Glutamatergic neuron (in vitro differentiated cells): ENCODE results near the gene PSME3IP1. TPM values are rescaled to one million over a fixed set of nuclear protein-coding genes. Genes with fewer than 3 reads are reported as not detected.

Experiments used
- DNase-seq: peaks from one replicate; pipeline ENCODE4 v3.0.0; 2022
- H3K27ac Mint-ChIP-seq: one replicate; pipeline ENCODE4 v1.8.0; 2020; ENCODE audit warnings: mild to moderate bottlenecking, mixed read lengths, inconsistent platforms; ENCODE audit not compliant: unreplicated experiment
- H3K27me3 Mint-ChIP-seq: one replicate; pipeline ENCODE4 v1.8.0; 2020; ENCODE audit warnings: mild to moderate bottlenecking, moderate library complexity, mixed read lengths, inconsistent platforms; ENCODE audit not compliant: unreplicated experiment
- H3K36me3 Mint-ChIP-seq: one replicate; pipeline ENCODE4 v1.8.0; 2020; ENCODE audit warnings: mild to moderate bottlenecking, mixed read lengths, inconsistent platforms; ENCODE audit not compliant: unreplicated experiment
- H3K4me1 Mint-ChIP-seq: one replicate; pipeline ENCODE4 v1.8.0; 2020; ENCODE audit warnings: mild to moderate bottlenecking, low read depth, mixed read lengths, inconsistent platforms; ENCODE audit not compliant: unreplicated experiment
- H3K4me3 Mint-ChIP-seq: one replicate; pipeline ENCODE4 v1.8.0; 2020; ENCODE audit warnings: mild to moderate bottlenecking, mixed read lengths, inconsistent platforms; ENCODE audit not compliant: unreplicated experiment
- H3K9me3 Mint-ChIP-seq: one replicate; pipeline ENCODE4 v1.8.0; 2020; ENCODE audit warnings: mild to moderate bottlenecking, moderate library complexity, mixed read lengths, inconsistent platforms; ENCODE audit not compliant: unreplicated experiment
- CTCF ChIP-seq: fragments of 200-600 bp; sonication (generic); IDR thresholded peaks from one replicate; pipeline ENCODE4 v1.5.0; 2021; ENCODE audit not compliant: partially characterized antibody, unreplicated experiment
- total RNA-seq: library from RNA; stranded (reverse); fragmentation: NEBNext Ultra II Directional; extraction: Animal tissue kit (Norgen Biotek cat#: 25700); gene quantifications from one replicate; pipeline ENCODE4 v1.2.1, GENCODE V29; 2021; ENCODE audit not compliant: unreplicated experiment

Gene PSME3IP1
- total RNA-seq, 1 donor from 2014 or later: 124 TPM

GRCh38 chr16:57165938-57166337, 19.9 kb downstream of the PSME3IP1 start:
- DNase-seq: no peak
- Mint-ChIP-seq H3K4me3 (no peak overlapping the region), H3K27me3 (no peaks in the 10 kb centered on the region), H3K9me3 (no peaks in the 10 kb centered on the region), H3K4me1 (peaks cover 7% of the 10 kb centered on the region), H3K36me3 (peaks cover 5% of the 10 kb centered on the region), H3K27ac (no peak overlapping the region)
- no peak for TF ChIP-seq CTCF

GRCh38 chr16:57165483-57165882, 20.4 kb downstream of the PSME3IP1 start:
- no peak for DNase-seq
- Mint-ChIP-seq H3K4me1 (peaks cover 7% of the 10 kb centered on the region), H3K36me3 (peaks cover 5% of the 10 kb centered on the region), H3K27me3 (no peaks in the 10 kb centered on the region), H3K4me3 (no peak overlapping the region), H3K27ac (no peak overlapping the region), H3K9me3 (no peaks in the 10 kb centered on the region)
- no peak for TF ChIP-seq CTCF

GRCh38 chr16:57163842-57164241, 22.0 kb downstream of the PSME3IP1 start:
- Mint-ChIP-seq H3K36me3 (peaks cover 5% of the 10 kb centered on the region), H3K4me3 (no peak overlapping the region), H3K4me1 (peaks cover 7% of the 10 kb centered on the region), H3K27ac (no peak overlapping the region), H3K9me3 (no peaks in the 10 kb centered on the region), H3K27me3 (no peaks in the 10 kb centered on the region)
- DNase-seq: no peak
- TF ChIP-seq CTCF: no peak

- Mint-ChIP-seq H3K4me3 (no peak overlapping the region), H3K9me3 (no peaks in the 10 kb centered on the region), H3K4me1 (no peaks in the 10 kb centered on the region), H3K36me3 (peaks cover 4% of the 10 kb centered on the region), H3K27ac (no peak overlapping the region), H3K27me3 (no peaks in the 10 kb centered on the region)
- no peak for DNase-seq
- TF ChIP-seq CTCF: no peak
Observed at GRCh38 chr16:57159447-57159846, 26.4 kb downstream of the PSME3IP1 start.

- TF ChIP-seq CTCF: no peak
- H3K36me3 Mint-ChIP-seq: peaks cover 9% of the 10 kb centered on the region
- H3K9me3 Mint-ChIP-seq: no peaks in the 10 kb centered on the region
- H3K4me1 Mint-ChIP-seq: no peaks in the 10 kb centered on the region
- H3K4me3 Mint-ChIP-seq: no peak overlapping the region
- DNase-seq: no peak
- H3K27me3 Mint-ChIP-seq: no peaks in the 10 kb centered on the region
- H3K27ac Mint-ChIP-seq: no peak overlapping the region
Observed at GRCh38 chr16:57157533-57157932, 28.3 kb downstream of the PSME3IP1 start.
